ENCODE results near the gene FAM111A.

Gene FAM111A

DNA sequence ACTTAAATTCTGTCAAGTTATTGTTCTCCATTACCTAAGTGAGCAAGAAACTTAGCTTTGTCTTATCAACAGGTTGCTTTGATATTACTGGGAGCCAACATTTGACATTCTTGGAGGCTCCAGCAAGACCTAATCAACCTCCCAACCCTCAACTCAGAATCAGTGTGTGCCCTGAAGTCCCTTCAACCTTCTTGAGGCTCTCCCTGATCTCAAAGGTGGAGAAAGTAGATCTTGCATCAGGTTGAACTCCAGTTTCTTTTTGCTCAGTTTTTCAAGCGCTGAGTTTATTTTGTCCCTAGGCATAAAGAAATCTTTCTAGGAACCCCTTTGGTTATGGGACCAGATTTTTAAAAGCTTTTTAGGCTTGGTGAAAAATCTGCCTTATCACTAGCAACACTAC is 1.4 kb downstream of the FAM111A start:
- DNase-seq = no peak

GRCh38 chr11:59144579-59145345 is 2.1 kb downstream of the FAM111A start:
- peak; percentile 81 for DNase-seq

- DNase-seq = no peak
Measured at GRCh38 chr11:59145534-59145933, 2.9 kb downstream of the FAM111A start.

GRCh38 chr11:59151761-59152160 is 9.1 kb downstream of the FAM111A start:
- DNase-seq = no peak

- no peak for DNase-seq
Measured at GRCh38 chr11:59152312-59152951, 9.8 kb downstream of the FAM111A start.

DNA sequence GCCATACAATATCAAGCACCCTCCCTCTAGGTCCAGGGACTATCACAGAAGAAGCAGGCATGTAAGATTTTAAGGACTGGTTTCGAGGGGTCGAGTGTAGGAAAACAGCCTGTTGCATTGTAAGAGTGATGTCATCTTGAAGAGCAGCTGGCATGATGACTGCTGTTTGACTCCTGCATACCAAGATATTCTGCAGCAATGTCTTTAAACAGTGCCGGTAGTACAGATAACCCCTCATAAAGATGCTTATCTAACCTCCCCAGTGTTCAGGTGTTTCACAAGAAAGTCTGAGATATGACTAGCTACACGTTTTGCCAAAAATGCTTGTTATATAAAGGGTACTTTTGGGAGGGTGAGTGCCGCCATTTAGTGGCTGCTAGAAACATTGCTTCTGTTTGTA is 12.0 kb downstream of the FAM111A start:
- DNase-seq = no peak

DNA sequence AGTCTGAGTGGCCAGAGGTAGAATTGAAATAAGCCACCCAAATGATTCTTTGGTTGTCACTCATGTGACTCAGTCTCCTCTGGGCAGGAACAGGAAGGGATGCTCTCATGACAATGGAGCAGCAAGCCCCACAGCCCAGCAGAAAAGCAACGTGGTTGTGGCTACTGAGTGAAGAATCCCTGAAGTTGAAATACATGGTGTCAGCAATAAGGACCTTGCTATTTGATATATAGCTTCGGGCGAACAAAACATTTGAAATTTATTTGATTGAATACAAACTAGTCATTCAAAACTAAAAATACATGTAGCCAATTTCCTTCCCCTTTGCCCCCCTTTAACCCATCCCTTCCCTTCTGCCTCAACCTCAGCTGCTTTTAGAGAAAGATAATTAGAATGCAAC is 14.8 kb downstream of the FAM111A start:
- no peak for DNase-seq

DNA sequence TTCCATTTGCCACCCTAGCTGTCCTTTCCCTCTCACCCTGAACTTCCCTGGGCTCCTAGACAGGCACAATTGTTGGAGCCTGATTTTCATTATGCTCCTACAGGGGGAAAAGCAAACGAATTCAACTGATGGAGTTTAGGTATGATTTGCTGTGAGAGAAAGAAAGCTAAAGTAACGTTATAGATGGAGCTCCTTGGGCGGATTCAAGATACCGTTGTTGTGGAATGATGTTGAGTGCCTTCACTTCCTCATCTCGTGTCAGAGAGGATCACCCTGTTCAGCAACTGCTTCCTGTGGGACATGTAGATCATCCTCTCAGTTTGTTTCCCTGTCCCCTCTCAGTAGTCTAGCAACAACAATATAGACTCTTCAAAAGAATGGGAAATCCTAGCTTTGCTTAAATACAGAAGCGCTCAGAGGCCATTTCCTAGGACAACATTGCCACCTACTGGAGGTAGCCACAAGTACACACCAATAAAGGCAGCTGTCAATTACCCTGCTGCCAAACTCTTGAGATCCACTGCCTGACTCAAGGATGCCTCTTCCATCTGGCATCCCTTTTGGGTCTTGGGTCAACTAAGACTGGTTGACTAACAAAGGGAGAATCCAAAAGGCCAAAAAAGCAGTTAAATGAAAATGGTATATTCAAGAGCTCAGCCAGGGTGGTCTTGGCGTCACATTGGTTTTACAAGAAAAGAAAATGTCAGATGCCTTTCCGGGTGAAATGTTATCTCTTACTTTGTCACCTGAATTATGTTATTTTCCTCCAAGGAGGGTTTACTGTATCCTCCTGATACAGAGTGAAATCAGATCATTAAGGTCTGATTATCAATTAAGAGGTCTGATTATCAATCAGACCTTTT is 15.8 kb downstream of the FAM111A start:
- peak; percentile 55 for DNase-seq

DNA sequence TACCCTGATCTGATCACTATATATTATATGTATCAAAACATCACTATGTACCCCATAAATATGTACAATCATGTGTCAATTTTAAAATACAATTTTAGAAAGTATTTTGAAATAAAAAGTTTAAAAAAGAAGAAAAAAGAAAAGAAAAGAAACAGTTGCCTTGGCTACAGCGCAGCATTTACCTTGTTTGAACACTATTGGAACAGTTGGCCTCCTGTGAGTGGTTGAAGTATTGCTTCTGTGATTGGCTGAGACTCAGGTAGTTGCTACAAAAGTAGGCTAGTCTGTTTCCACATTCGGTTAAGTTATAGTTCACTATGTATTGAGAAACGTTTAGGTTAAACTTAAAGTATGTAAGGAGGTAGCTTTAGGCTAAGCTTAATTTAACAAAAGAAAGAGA is 21.4 kb downstream of the FAM111A start:
- no peak for DNase-seq

DNA sequence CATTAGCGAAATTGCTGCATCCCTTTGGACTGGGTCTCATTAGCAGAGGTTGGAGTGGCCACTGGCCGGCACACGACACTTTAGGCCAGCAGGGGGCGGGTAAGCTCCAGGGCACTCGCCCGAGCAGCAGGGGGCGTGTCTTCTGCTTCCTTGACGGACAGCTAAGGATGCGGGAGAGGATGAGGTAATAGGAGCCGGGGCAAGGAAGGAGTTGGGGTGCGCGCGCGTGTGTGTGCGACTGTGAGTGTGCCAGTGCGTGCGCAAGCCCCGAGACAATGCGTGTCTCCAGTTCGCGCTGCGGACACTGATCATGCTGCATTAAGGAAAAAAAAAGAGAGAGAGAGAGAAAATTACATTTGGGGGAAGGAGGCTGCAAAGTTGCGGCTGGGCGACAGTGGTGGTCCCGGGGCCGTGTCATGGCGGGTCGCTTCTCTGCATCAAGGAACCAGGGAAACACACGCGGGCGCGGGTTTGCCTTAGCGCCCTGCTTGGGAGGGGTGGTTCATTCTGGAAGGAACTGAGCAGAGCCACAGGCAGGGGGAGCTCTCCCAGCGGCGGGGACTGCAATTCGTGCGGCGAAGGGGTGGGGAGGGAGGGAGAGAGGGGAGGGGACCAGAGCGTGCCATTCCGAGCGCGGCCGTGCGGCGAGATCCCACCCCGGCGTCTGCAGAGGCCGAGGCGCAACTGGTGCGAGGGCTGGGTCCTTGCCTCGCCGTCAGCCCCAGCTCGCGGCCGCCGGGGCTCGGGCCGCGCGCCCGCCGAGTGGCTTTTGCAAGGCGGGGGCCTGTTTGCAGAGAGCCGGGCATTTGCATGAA is 29.1 kb downstream of the FAM111A start, which contains the start of gene DTX4:
Gene DTX4, plus strand, starts transcription at position 625 of the 815 bp plus-strand sequence. CDS start 464 bp downstream, outside the sequence.
- DNase-seq = peak; percentile 78

- no peak for DNase-seq
Measured at GRCh38 chr11:59172345-59173079, 29.9 kb downstream of the FAM111A start.

DNA sequence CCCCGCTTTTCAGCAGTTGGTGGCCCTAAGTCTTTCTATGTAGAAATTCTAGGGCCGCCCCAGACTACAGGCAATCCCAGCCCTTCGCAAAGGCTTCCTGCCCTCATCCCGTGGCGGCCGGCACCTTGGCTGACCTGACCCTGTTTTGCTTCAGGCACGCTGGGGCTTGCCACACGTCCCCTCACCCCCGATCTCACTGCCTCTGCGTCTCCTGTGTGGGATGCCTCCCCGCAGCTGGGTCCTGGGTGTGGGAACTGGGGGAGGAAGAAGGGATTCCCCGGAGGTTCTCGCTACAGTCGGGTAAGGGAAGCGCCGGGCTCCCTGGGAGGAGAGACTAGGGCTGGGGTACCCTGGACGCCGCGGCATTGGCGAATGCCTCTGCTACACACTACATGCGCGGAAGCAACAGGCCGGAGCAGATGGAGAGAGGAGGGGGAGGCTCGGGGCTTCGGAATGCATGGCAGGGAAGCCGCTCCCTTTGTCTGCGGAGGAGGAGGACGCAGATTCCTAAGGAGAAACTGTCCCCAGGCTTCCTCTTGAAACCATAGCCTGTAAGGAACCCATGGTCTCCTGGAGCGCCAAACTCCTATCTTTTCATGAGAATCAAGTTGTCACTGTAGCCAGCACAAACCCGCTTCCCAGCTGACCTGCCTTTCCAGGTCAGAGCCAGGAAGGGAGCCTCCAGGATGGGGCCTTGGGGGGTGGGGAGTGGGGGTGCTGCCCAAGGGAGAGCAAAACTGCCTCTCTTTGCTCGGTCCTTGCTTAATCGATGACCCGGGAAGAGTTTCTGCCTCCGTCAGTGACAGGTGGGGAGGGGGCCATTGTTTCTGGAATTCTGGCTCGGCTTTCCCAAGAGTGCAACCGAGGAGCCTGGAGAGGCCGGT is 30.7 kb downstream of the FAM111A start:
- no peak for DNase-seq

DNA sequence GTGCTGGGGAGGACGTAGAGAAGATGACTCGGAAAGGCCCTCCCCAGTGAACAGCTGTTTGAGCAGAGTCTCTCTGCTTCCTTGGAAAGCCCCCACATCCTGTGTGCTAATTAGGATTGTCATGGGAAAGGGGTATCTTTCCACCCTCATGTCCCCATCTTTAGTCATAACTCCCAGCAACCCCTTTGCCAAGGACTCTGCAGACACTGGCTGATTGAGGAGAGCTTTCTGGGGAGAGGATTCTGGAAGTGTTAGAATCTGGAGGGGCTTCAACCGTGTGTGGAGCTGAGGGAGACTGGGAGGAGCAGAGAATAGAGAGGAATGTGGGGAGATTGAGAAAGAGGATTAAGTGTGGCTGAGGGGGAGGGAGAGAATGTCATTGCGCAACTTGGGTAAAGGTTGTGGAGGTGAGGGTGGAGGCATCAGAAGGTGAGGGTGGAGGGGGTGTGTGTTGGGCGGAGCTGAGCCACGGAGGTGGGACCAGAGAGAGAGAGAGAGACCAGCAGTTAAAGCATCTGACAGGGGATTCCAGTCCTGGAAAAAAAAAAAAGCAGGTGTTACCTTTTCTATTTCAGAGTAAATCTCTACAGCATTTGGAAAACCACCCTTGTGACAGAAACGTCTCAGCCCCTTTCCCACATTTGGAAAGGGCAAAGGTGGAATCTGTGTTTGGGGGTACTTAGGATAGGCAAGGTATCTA is 31.5 kb downstream of the FAM111A start:
- no peak for DNase-seq

DNA sequence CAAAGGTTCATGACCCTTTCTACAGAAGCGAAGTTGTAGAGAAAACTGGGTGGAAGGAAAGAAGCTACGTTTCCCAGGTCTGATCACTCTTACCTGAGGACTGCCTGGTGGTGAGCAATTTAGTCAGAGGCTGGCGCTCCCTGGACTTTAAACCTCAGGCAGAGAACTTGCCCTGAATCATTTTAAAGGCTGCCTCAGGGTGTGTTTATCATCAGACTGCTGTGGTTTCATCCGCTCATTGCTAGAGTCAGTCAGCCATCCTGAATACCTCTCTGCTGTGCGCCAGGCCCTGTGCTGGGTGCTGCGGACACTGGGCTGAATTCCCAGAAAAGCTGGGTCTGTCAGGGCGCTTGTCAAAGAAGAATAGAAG is 32.0 kb downstream of the FAM111A start:
- DNase-seq = no peak

- DNase-seq = no peak
Measured at GRCh38 chr11:59175091-59175501, 32.4 kb downstream of the FAM111A start.

DNA sequence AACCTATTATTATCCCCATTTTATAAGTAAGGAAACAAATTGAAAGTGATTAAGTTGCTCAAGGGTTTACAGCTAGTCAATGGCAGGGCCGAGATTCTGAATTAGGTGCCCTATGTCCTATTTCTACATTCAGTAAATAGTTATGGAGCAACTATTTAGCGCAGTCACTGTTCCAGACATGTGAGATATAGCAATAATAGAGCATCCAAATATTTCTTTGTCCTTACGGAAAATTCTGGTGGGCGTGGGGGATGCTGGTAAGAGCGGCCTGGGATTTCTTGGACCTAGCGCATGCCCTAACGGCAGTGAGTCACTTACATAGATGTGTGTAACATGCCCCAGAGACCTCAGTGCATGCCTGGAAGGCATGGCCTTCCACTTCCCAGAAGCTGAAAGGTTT is 33.7 kb downstream of the FAM111A start:
- no peak for DNase-seq

DNA sequence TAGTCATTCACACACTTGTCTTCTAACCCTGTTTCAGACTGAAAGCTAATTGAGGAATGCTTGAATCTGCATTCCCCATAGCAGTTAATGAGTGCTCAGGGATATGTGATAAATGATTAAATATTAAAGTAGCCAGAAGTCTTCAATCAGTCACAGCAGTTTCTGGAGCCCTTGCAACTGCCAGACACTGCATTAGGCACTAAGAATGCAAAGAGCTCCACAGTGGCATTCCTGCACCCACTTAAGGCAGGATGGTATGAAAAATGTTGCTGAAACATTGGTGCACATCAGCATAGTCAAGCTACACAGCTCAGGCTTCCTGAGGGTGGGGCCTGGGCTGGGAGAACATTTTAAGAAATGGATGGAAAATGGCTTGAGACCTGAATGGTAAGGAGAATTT is 35.7 kb downstream of the FAM111A start:
- no peak for DNase-seq

DNA sequence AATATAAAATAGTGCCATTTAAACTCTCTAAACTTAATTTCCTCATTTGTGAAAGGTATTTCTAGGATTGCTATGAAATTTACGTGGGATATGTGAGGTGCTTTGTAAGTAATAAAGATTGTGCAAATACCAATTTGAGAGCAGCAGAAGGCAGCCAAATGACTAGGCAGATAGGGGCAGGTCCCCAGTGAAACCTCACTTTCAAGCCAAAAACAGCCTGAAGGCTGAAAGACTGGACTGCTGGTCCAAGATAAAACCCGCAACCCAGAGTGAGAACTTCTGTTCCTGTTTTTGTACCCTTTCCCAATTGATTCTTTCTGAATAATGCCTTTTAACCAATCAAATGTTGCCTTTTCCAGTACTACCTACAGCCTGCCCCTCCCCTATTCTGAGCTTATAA is 36.5 kb downstream of the FAM111A start:
- no peak for DNase-seq

DNA sequence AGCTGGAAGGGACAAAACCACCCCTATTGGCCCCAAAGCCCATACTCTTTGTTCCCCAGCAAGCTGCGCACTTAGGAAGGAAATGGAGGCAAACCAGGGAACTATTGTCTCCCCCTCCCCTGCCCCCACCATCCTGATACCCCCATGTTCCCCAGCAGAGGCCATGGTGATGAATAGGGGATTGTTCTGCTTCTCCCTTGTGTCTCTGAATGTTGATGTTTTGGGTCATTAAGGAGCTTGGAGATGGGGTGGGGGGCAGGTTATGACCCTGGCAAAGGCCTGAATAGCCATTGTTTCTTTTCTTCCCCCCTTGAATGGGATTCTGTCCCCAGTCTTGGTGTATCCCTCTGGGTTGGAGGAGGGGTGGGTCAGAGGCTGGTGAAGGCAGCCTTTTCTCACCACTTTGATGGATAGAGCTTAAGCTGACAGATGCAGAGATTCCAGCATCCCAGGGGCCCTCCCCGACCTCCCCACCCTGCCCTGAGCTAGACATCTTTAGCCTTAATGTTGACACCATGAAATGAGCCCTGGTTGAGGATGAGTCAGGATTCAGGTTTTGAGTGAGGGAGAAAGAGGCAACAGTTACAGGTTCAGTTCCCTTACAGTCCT is 37.6 kb downstream of the FAM111A start:
- no peak for DNase-seq

DNA sequence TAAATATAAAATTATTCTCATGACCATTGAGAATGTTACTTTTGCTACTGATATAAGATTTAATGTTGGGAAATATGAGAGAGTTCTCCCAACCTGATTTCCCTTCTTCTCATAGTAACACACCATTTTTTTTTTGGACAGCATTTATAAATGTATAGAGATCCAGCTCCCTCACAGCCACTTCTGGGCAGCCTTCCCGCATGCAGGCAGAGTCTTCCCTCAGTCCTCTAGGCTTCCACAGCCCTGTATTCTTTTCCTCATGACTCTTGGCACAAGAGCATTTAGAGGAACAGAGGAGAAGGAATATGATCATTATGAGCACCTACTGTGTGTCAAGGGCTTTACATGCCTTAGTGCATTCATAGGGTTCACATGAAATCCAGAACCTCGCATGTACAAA is 38.3 kb downstream of the FAM111A start:
- no peak for DNase-seq
